DND-41 (cell line): ENCODE results near the gene MTG2.

ENCODE experiments used
- ATAC-seq: fragments of 200-7000 bp; cut with Tn5 transposase; 3 replicates; pipeline ENCODE4 v1.9.1; 2021; ENCODE audit warnings: low read depth; ENCODE audit not compliant: insufficient read depth
- DNase-seq: peaks from one replicate; pipeline ENCODE4 v3.0.0-alpha.2; 2020
- H2AFZ ChIP-seq: 2 replicates; pipeline ENCODE4 v1.6.0; 2012; ENCODE audit warnings: low read depth, low read length
- H3K27ac ChIP-seq: 2 replicates; pipeline ENCODE4 v1.5.1; 2012; ENCODE audit warnings: low read length, inconsistent platforms
- H3K27me3 ChIP-seq: fragments of 200-600 bp; sonication (generic); 2 replicates; pipeline ENCODE4 v1.6.0; 2012; ENCODE audit warnings: low read length, mild to moderate bottlenecking, inconsistent platforms; ENCODE audit not compliant: insufficient read depth, poor library complexity
- H3K36me3 ChIP-seq: 2 replicates; pipeline ENCODE4 v1.5.1; 2012; ENCODE audit warnings: low read length, inconsistent platforms; ENCODE audit not compliant: insufficient read depth
- H3K4me1 ChIP-seq: 2 replicates; pipeline ENCODE4 v1.5.1; 2012; ENCODE audit warnings: mild to moderate bottlenecking, low read length; ENCODE audit not compliant: insufficient read depth
- H3K4me2 ChIP-seq: 2 replicates; pipeline ENCODE4 v1.6.0; 2012; ENCODE audit warnings: mild to moderate bottlenecking, moderate library complexity, low read length, inconsistent platforms; ENCODE audit not compliant: insufficient read depth
- H3K4me3 ChIP-seq, 2 experiments: fragments of 200-600 bp in 1 of 2; shearing (Covaris generic) in 1 of 2; 2 replicates each; pipeline ENCODE4 v1.5.1; 2012 to 2016; ENCODE audit warnings: inconsistent platforms in 2 of 2, low read length in 2 of 2, mild to moderate bottlenecking in 2 of 2, low read depth in 1 of 2, moderate library complexity in 1 of 2
- H3K79me2 ChIP-seq: 2 replicates; pipeline ENCODE4 v1.6.0; 2012; ENCODE audit warnings: low read length, inconsistent platforms; ENCODE audit not compliant: insufficient read depth
- H3K9ac ChIP-seq: 2 replicates; pipeline ENCODE4 v1.6.0; 2012; ENCODE audit warnings: low read depth, mild to moderate bottlenecking, inconsistent platforms, low read length, moderate library complexity
- H3K9me3 ChIP-seq: 2 replicates; pipeline ENCODE4 v1.5.1; 2012; ENCODE audit warnings: low read length, moderate library complexity, mild to moderate bottlenecking, inconsistent platforms; ENCODE audit not compliant: insufficient read depth, severe bottlenecking
- H4K20me1 ChIP-seq: 2 replicates; pipeline ENCODE4 v1.6.0; 2012; ENCODE audit warnings: low read length; ENCODE audit not compliant: insufficient read depth
- CTCF ChIP-seq: IDR thresholded peaks from 2 replicates; pipeline ENCODE4 v1.5.1; 2012; ENCODE audit warnings: borderline replicate concordance, low read length, moderate library complexity, mild to moderate bottlenecking; ENCODE audit not compliant: poor library complexity, severe bottlenecking; ENCODE audit errors: extremely low read depth
- EZH2 ChIP-seq: IDR thresholded peaks from 3 replicates; pipeline ENCODE4 v1.6.1; 2012; ENCODE audit warnings: borderline replicate concordance, low read depth, mild to moderate bottlenecking, moderate library complexity, low read length, inconsistent platforms; ENCODE audit not compliant: severe bottlenecking

Gene MTG2

DNA sequence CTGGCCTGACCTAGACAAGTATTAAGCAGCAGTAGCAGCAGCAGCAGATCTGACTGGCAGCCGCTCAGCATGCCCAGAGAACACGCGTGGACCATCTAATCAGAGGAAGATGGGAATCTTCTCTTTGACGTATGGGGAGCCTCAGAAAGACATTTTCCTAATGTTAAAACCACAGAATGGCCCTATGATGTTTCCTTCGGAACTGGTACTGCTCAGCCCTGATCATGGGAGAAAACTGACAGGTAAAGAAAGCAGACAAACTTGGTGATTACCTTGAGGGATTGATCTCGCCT is 45.8 kb upstream of the MTG2 start:
- TF ChIP-seq EZH2 = no peak
- no peak for TF ChIP-seq CTCF
- no peak for DNase-seq
- no peak for ATAC-seq
- Histone ChIP-seq H3K36me3 (peaks cover 100% of the 10 kb centered on the region), H3K4me1 (peaks cover 25% of the 10 kb centered on the region), H3K9me3 (no peaks in the 10 kb centered on the region), H3K27ac (no peak overlapping the region), H4K20me1 (peaks cover 95% of the 10 kb centered on the region), H3K79me2 (peaks cover 58% of the 10 kb centered on the region), H3K4me3 (no peak overlapping the region), H3K27me3 (no peaks in the 10 kb centered on the region), H3K9ac (no peak overlapping the region), H2AFZ (no peak overlapping the region), H3K4me2 (no peak overlapping the region)

GRCh38 chr20:62137478-62138203 is 45.2 kb upstream of the MTG2 start:
- H2AFZ ChIP-seq = no peak overlapping the region
- H3K9ac ChIP-seq = no peak overlapping the region
- H3K36me3 ChIP-seq = peaks cover 95% of the 10 kb centered on the region
- DNase-seq = no peak
- ATAC-seq = no peak
- peaks cover 95% of the 10 kb centered on the region for H4K20me1 ChIP-seq
- peaks cover 64% of the 10 kb centered on the region for H3K79me2 ChIP-seq
- TF ChIP-seq CTCF (no peak), EZH2 (no peak)
- H3K27me3 ChIP-seq = no peaks in the 10 kb centered on the region
- no peak overlapping the region for H3K4me3 ChIP-seq
- H3K9me3 ChIP-seq = no peaks in the 10 kb centered on the region
- no peak overlapping the region for H3K27ac ChIP-seq
- peaks cover 27% of the 10 kb centered on the region for H3K4me1 ChIP-seq
- no peak overlapping the region for H3K4me2 ChIP-seq

- no peak for DNase-seq
- Histone ChIP-seq H3K9me3 (no peaks in the 10 kb centered on the region), H3K4me2 (no peak overlapping the region), H3K27me3 (no peaks in the 10 kb centered on the region), H3K4me3 (no peak overlapping the region), H3K27ac (no peak overlapping the region), H2AFZ (no peak overlapping the region), H3K9ac (no peak overlapping the region), H3K4me1 (peaks cover 27% of the 10 kb centered on the region), H3K36me3 (peaks cover 90% of the 10 kb centered on the region), H4K20me1 (peaks cover 89% of the 10 kb centered on the region), H3K79me2 (peaks cover 69% of the 10 kb centered on the region)
- TF ChIP-seq CTCF (no peak), EZH2 (no peak)
- no peak for ATAC-seq
Measured at GRCh38 chr20:62138204-62138543, 44.7 kb upstream of the MTG2 start.

- Histone ChIP-seq H3K4me1 (peaks cover 27% of the 10 kb centered on the region), H3K36me3 (peaks cover 83% of the 10 kb centered on the region), H3K4me3 (no peak overlapping the region), H3K9ac (no peak overlapping the region), H3K27ac (no peak overlapping the region), H4K20me1 (peaks cover 82% of the 10 kb centered on the region), H3K4me2 (no peak overlapping the region), H3K79me2 (peaks cover 73% of the 10 kb centered on the region), H2AFZ (no peak overlapping the region), H3K9me3 (no peaks in the 10 kb centered on the region), H3K27me3 (no peaks in the 10 kb centered on the region)
- no peak for TF ChIP-seq CTCF
- no peak for TF ChIP-seq EZH2
- DNase-seq (no peak), ATAC-seq (no peak)
Measured at GRCh38 chr20:62138912-62139311, 43.9 kb upstream of the MTG2 start.
